Esophagus squamous epithelium (tissue), 5 donors: ENCODE data around the gene UCN. TPM values are rescaled to one million over a fixed set of nuclear protein-coding genes. Genes with fewer than 3 reads are reported as not detected.

Source experiments
- DNase-seq: peaks from one replicate; lab custom pipeline; 2025; lab: John Stamatoyannopoulos, UW
- H3K27ac ChIP-seq, 4 donors: fragments of 200-600 bp; sonication (generic); one replicate each; pipeline ENCODE4 v1.5.1; 2016 to 2019; ENCODE audit warnings: mild to moderate bottlenecking in 1 of 4
- H3K27me3 ChIP-seq, 4 donors: fragments of 200-600 bp; sonication (generic); 1 replicate in 3 of 4; 2 replicates in 1 of 4; pipeline versions ENCODE4 v1.5.1 to v1.6.0; 2017 to 2021; ENCODE audit warnings: antibody characterized with exemption in 1 of 4
- H3K36me3 ChIP-seq, 3 donors: fragments of 200-600 bp; sonication (generic); one replicate each; pipeline ENCODE4 v1.5.1; 2016 to 2019
- H3K4me1 ChIP-seq, 3 donors: fragments of 200-600 bp; sonication (generic); one replicate each; pipeline ENCODE4 v1.5.1; 2017 to 2019
- H3K4me3 ChIP-seq, 4 donors: fragments of 200-600 bp; sonication (generic); 1 replicate in 3 of 4; 2 replicates in 1 of 4; pipeline ENCODE4 v1.5.1; 2016 to 2019; ENCODE audit warnings: mild to moderate bottlenecking in 2 of 4, moderate library complexity in 1 of 4
- H3K9me3 ChIP-seq, 3 donors: fragments of 200-600 bp; sonication (generic); one replicate each; pipeline ENCODE4 v1.5.1; 2016 to 2019
- CTCF ChIP-seq, 6 experiments: fragments of 450-650 bp in 4 of 6; fragments of 200-600 bp in 2 of 6; sonication (generic) in 2 of 6; IDR thresholded peaks; one replicate each; pipeline ENCODE4 v1.5.1; 2016 to 2019; ENCODE audit warnings: antibody characterized with exemption in 6 of 6, mild to moderate bottlenecking in 4 of 6, moderate library complexity in 4 of 6
- POLR2A ChIP-seq, 4 donors: fragments of 450-650 bp; IDR thresholded peaks; one replicate each; pipeline ENCODE4 v1.6.1; 2017; ENCODE audit warnings: antibody characterized with exemption in 4 of 4, mild to moderate bottlenecking in 4 of 4, moderate library complexity in 3 of 4
- WGBS, 2 donors: methylation state at CpG; one replicate each; pipeline ENCODE4 v1.1.5; 2018; 5-methylcytosine and 5-hydroxymethylcytosine counted together
- intact Hi-C: fragments of 100-400 bp; cut with DNase I; formaldehyde crosslinking; loops from one replicate; pipeline ENCODE4 v1.15.0; 2022
- total RNA-seq, 4 donors: library from RNA; depleted of rRNA; stranded (reverse); fragments of >200 nt; gene quantifications; one replicate each; pipeline ENCODE4 v1.1.0, GENCODE V29; 2016
- donor health status: DM: yes; HTN: yes; CAD: no.

UCN gene
- total RNA-seq, 4 donors from 2014 or later: 1.1 TPM; not detected in 3

GRCh38 chr2:27264753-27265535 lies 43.3 kb downstream of the UCN start:
- intact Hi-C loops: no loop called here
- Histone ChIP-seq H3K4me1 (peaks cover 30 to 41% (median 32%) of the 10 kb centered on the region in 3 donors), H3K27ac (no peak overlapping the region), H3K27me3 (peaks cover 16 to 98% (median 28%) of the 10 kb centered on the region in 4 donors), H3K9me3 (no peaks in the 10 kb centered on the region), H3K36me3 (no peaks in the 10 kb centered on the region), H3K4me3 (peak overlapping the region in 3 of 4 donors; percentile 7 to 61 (median 31))
- TF ChIP-seq CTCF (IDR thresholded peaks at IDR 0.05): peak in 5 of 6 experiments; percentile 27 to 40 (median 31)
- no peak for TF ChIP-seq POLR2A (IDR thresholded peaks at IDR 0.05)
- no peak for DNase-seq
- WGBS, 2 donors: 8 to 37% methylated on average over 8 to 22 of the region's 56 CpGs

GRCh38 chr2:27264253-27264752 lies 43.9 kb downstream of the UCN start:
- H3K27me3 ChIP-seq: peaks cover 16 to 100% (median 28%) of the 10 kb centered on the region in 4 donors
- intact Hi-C loops: no loop called here
- peaks cover 30 to 41% (median 32%) of the 10 kb centered on the region in 3 donors for H3K4me1 ChIP-seq
- 0% methylated on average over 21 to 22 of the region's 38 CpGs for WGBS, 2 donors
- no peaks in the 10 kb centered on the region for H3K36me3 ChIP-seq
- H3K9me3 ChIP-seq: no peaks in the 10 kb centered on the region
- peak overlapping the region in 3 of 4 donors; percentile 7 to 61 (median 31) for H3K4me3 ChIP-seq
- no peak for DNase-seq
- TF ChIP-seq POLR2A (IDR thresholded peaks at IDR 0.05) (no peak), CTCF (IDR thresholded peaks at IDR 0.05) (no peak)
- H3K27ac ChIP-seq: no peak overlapping the region

GRCh38 chr2:27263287-27264252 lies 44.7 kb downstream of the UCN start:
- Histone ChIP-seq H3K4me1 (peaks cover 30 to 41% (median 32%) of the 10 kb centered on the region in 3 donors), H3K36me3 (no peaks in the 10 kb centered on the region), H3K4me3 (peak overlapping the region; percentile 43 to 61 (median 52)), H3K27ac (no peak overlapping the region), H3K9me3 (no peaks in the 10 kb centered on the region), H3K27me3 (peaks cover 16 to 100% (median 28%) of the 10 kb centered on the region in 4 donors)
- no peak for DNase-seq
- intact Hi-C loops: no loop called here
- 0 to 1% methylated on average over 9 to 33 of the region's 46 CpGs for WGBS, 2 donors
- TF ChIP-seq CTCF (IDR thresholded peaks at IDR 0.05) (no peak), POLR2A (IDR thresholded peaks at IDR 0.05) (no peak)

GRCh38 chr2:27262379-27263286 lies 45.6 kb downstream of the UCN start, which contains the start of gene SLC30A3:
Gene SLC30A3 (minus strand): TSS chr2:27263047. CDS start chr2:27262906, 141 bp downstream.
- no peak within 1 kb of the TSS for H3K27ac ChIP-seq
- H3K4me3 ChIP-seq: peak within 1 kb of the TSS; percentile 43 to 61 (median 52)
- WGBS, 2 donors: 0% methylated on average over 3 to 6 of the region's 96 CpGs
- H3K9me3 ChIP-seq: no peaks in the 10 kb centered on the region
- DNase-seq: no peak
- intact Hi-C loops: no loop called here
- H3K4me1 ChIP-seq: peaks cover 30 to 41% (median 32%) of the 10 kb centered on the region in 3 donors
- no peaks in the 10 kb centered on the region for H3K36me3 ChIP-seq
- no peak for TF ChIP-seq POLR2A (IDR thresholded peaks at IDR 0.05)
- no peak for TF ChIP-seq CTCF (IDR thresholded peaks at IDR 0.05)
- peaks cover 16 to 100% (median 28%) of the 10 kb centered on the region in 4 donors for H3K27me3 ChIP-seq
